ENCODE results near the gene PYGO1. TPM values are rescaled to one million over a fixed set of nuclear protein-coding genes. Genes with fewer than 3 reads are reported as not detected.

Gene PYGO1
- total RNA-seq, 1 donor from 2014 or later = 5.2 TPM

GRCh38 chr15:55552926-55553325 is 35.2 kb downstream of the PYGO1 start:
- no peak for TF ChIP-seq CTCF (IDR thresholded peaks at IDR 0.05; ENCODE audit: borderline replicate concordance)
- H3K36me3 ChIP-seq = no peaks in the 10 kb centered on the region
- H3K9me3 ChIP-seq (replicated peaks) = peaks cover 31% of the 10 kb centered on the region
- H3K27ac ChIP-seq (replicated peaks) = no peak overlapping the region
- H3K4me1 ChIP-seq = no peaks in the 10 kb centered on the region
- intact Hi-C loops (cut with micrococcal nuclease) = no loop called here
- no peaks in the 10 kb centered on the region for H3K27me3 ChIP-seq (ENCODE audit: low read depth)
- DNase-seq = peak; percentile 26
- no peak overlapping the region for H3K4me3 ChIP-seq

GRCh38 chr15:55552451-55552850 is 35.7 kb downstream of the PYGO1 start:
- H3K4me3 ChIP-seq = no peak overlapping the region
- no peak for TF ChIP-seq CTCF (IDR thresholded peaks at IDR 0.05; ENCODE audit: borderline replicate concordance)
- H3K27ac ChIP-seq (replicated peaks) = no peak overlapping the region

GRCh38 chr15:55549305-55549704 is 38.8 kb downstream of the PYGO1 start:
- Histone ChIP-seq H3K27me3 (ENCODE audit: low read depth) (no peaks in the 10 kb centered on the region), H3K4me1 (no peaks in the 10 kb centered on the region), H3K4me3 (no peak overlapping the region), H3K36me3 (no peaks in the 10 kb centered on the region), H3K9me3 (replicated peaks) (peaks cover 4% of the 10 kb centered on the region), H3K27ac (replicated peaks) (no peak overlapping the region)
- intact Hi-C loops (cut with micrococcal nuclease) = no loop called here
- TF ChIP-seq CTCF (IDR thresholded peaks at IDR 0.05; ENCODE audit: borderline replicate concordance) = no peak
- DNase-seq = no peak

More at GRCh38 chr15:55552451-55552850, 35.7 kb downstream of the PYGO1 start:
- H3K27me3 ChIP-seq (ENCODE audit: low read depth) = no peaks in the 10 kb centered on the region
- DNase-seq = no peak
- H3K9me3 ChIP-seq (replicated peaks) = peaks cover 31% of the 10 kb centered on the region
- no peaks in the 10 kb centered on the region for H3K4me1 ChIP-seq
- intact Hi-C loops (cut with micrococcal nuclease) = no loop called here
- H3K36me3 ChIP-seq = no peaks in the 10 kb centered on the region

- Histone ChIP-seq H3K36me3 (no peaks in the 10 kb centered on the region), H3K27me3 (ENCODE audit: low read depth) (no peaks in the 10 kb centered on the region), H3K4me1 (no peaks in the 10 kb centered on the region), H3K27ac (replicated peaks) (no peak overlapping the region), H3K9me3 (replicated peaks) (no peaks in the 10 kb centered on the region), H3K4me3 (no peak overlapping the region)
- intact Hi-C loops (cut with micrococcal nuclease) = no loop called here
- no peak for DNase-seq
- TF ChIP-seq CTCF (IDR thresholded peaks at IDR 0.05; ENCODE audit: borderline replicate concordance) = no peak
Observed at GRCh38 chr15:55546718-55547117, 41.4 kb downstream of the PYGO1 start.

- no peak for DNase-seq
- no peaks in the 10 kb centered on the region for H3K4me1 ChIP-seq
- intact Hi-C loops (cut with micrococcal nuclease) = no loop called here
- H3K27ac ChIP-seq (replicated peaks) = no peak overlapping the region
- no peaks in the 10 kb centered on the region for H3K27me3 ChIP-seq (ENCODE audit: low read depth)
- no peaks in the 10 kb centered on the region for H3K36me3 ChIP-seq
- TF ChIP-seq CTCF (IDR thresholded peaks at IDR 0.05; ENCODE audit: borderline replicate concordance) = no peak
- H3K4me3 ChIP-seq = no peak overlapping the region
- no peaks in the 10 kb centered on the region for H3K9me3 ChIP-seq (replicated peaks)
Observed at GRCh38 chr15:55535436-55535835, 52.7 kb downstream of the PYGO1 start.

- TF ChIP-seq CTCF (IDR thresholded peaks at IDR 0.05; ENCODE audit: borderline replicate concordance) = no peak
- no peak for DNase-seq
- H3K9me3 ChIP-seq (replicated peaks) = no peaks in the 10 kb centered on the region
- H3K4me3 ChIP-seq = no peak overlapping the region
- intact Hi-C loops (cut with micrococcal nuclease) = no loop called here
- H3K27me3 ChIP-seq (ENCODE audit: low read depth) = no peaks in the 10 kb centered on the region
- no peaks in the 10 kb centered on the region for H3K4me1 ChIP-seq
- H3K36me3 ChIP-seq = no peaks in the 10 kb centered on the region
- H3K27ac ChIP-seq (replicated peaks) = no peak overlapping the region
Observed at GRCh38 chr15:55532944-55533343, 55.2 kb downstream of the PYGO1 start.
